Measurements from ENCODE around the gene LPP.
"Not testable (repeated sequence)": the region's sequence is repeated elsewhere in the genome, so short reads cannot be mapped to it uniquely, and the experiment has no call there.

The LPP gene

GRCh38 chr3:188605905-188606304 lies 451.9 kb downstream of the LPP start:
- no peaks in the 10 kb centered on the region for H3K9me3 ChIP-seq (replicated peaks; ENCODE audit: insufficient read depth, low read length)
- H3K4me1 ChIP-seq (ENCODE audit: low read length) = no peaks in the 10 kb centered on the region
- no peak overlapping the region for H3K9ac ChIP-seq (ENCODE audit: low read length)
- no peaks in the 10 kb centered on the region for H3F3A ChIP-seq (ENCODE audit: insufficient read depth, low read length)
- H3K4me3 ChIP-seq (ENCODE audit: low read length) = no peak overlapping the region
- H3K27ac ChIP-seq (ENCODE audit: low read length) = no peak overlapping the region
- H4K20me1 ChIP-seq (ENCODE audit: insufficient read depth, low read length) = no peaks in the 10 kb centered on the region
- H3K4me2 ChIP-seq (ENCODE audit: low read depth, low read length) = no peak overlapping the region
- no peaks in the 10 kb centered on the region for H3K79me2 ChIP-seq (ENCODE audit: low read length)
- no peaks in the 10 kb centered on the region for H3K9me2 ChIP-seq (replicated peaks; ENCODE audit: insufficient read depth, low read length)
- H3K36me3 ChIP-seq (replicated peaks; ENCODE audit: insufficient read depth, low read length) = no peaks in the 10 kb centered on the region
- H3K27me3 ChIP-seq (replicated peaks; ENCODE audit: insufficient read depth, low read length) = no peaks in the 10 kb centered on the region
- no peak overlapping the region for H2AFZ ChIP-seq (ENCODE audit: low read length)
- TF ChIP-seq EZH2 (optimal IDR thresholded peaks at IDR 0.05; ENCODE audit: low read depth, low read length) = no peak
- TF ChIP-seq EZH2phosphoT487 (IDR thresholded peaks at IDR 0.05; ENCODE audit: low read length) = no peak
- TF ChIP-seq CTCF (IDR thresholded peaks at IDR 0.05; ENCODE audit: low read length) = no peak
- no peak for DNase-seq

GRCh38 chr3:188607805-188608315 lies 453.9 kb downstream of the LPP start:
- Histone ChIP-seq H3K9me3 (replicated peaks; ENCODE audit: insufficient read depth, low read length) (no peaks in the 10 kb centered on the region), H4K20me1 (ENCODE audit: insufficient read depth, low read length) (no peaks in the 10 kb centered on the region)
- TF ChIP-seq EZH2phosphoT487 (IDR thresholded peaks at IDR 0.05; ENCODE audit: low read length) (no peak), EZH2 (optimal IDR thresholded peaks at IDR 0.05; ENCODE audit: low read depth, low read length) (no peak), CTCF (IDR thresholded peaks at IDR 0.05; ENCODE audit: low read length) (no peak)

GRCh38 chr3:188608401-188608800 lies 454.4 kb downstream of the LPP start:
- Histone ChIP-seq H3F3A (ENCODE audit: insufficient read depth, low read length) (no peaks in the 10 kb centered on the region), H3K4me1 (ENCODE audit: low read length) (no peaks in the 10 kb centered on the region), H3K4me3 (ENCODE audit: low read length) (no peak overlapping the region), H3K36me3 (replicated peaks; ENCODE audit: insufficient read depth, low read length) (no peaks in the 10 kb centered on the region), H2AFZ (ENCODE audit: low read length) (no peak overlapping the region), H3K4me2 (ENCODE audit: low read depth, low read length) (no peak overlapping the region), H3K79me2 (ENCODE audit: low read length) (no peaks in the 10 kb centered on the region), H3K9me2 (replicated peaks; ENCODE audit: insufficient read depth, low read length) (no peaks in the 10 kb centered on the region), H3K9ac (ENCODE audit: low read length) (no peak overlapping the region), H4K20me1 (ENCODE audit: insufficient read depth, low read length) (no peaks in the 10 kb centered on the region), H3K27me3 (replicated peaks; ENCODE audit: insufficient read depth, low read length) (no peaks in the 10 kb centered on the region), H3K27ac (ENCODE audit: low read length) (no peak overlapping the region), H3K9me3 (replicated peaks; ENCODE audit: insufficient read depth, low read length) (no peaks in the 10 kb centered on the region)
- no peak for DNase-seq
- TF ChIP-seq EZH2 (optimal IDR thresholded peaks at IDR 0.05; ENCODE audit: low read depth, low read length) (no peak), EZH2phosphoT487 (IDR thresholded peaks at IDR 0.05; ENCODE audit: low read length) (no peak), CTCF (IDR thresholded peaks at IDR 0.05; ENCODE audit: low read length) (no peak)

More at GRCh38 chr3:188607805-188608315, 453.9 kb downstream of the LPP start:
- Histone ChIP-seq H3K4me3 (ENCODE audit: low read length) (no peak overlapping the region), H3K4me1 (ENCODE audit: low read length) (no peaks in the 10 kb centered on the region), H2AFZ (ENCODE audit: low read length) (no peak overlapping the region), H3K27ac (ENCODE audit: low read length) (no peak overlapping the region), H3K9ac (ENCODE audit: low read length) (no peak overlapping the region), H3K36me3 (replicated peaks; ENCODE audit: insufficient read depth, low read length) (no peaks in the 10 kb centered on the region), H3K4me2 (ENCODE audit: low read depth, low read length) (no peak overlapping the region), H3K9me2 (replicated peaks; ENCODE audit: insufficient read depth, low read length) (no peaks in the 10 kb centered on the region), H3K27me3 (replicated peaks; ENCODE audit: insufficient read depth, low read length) (no peaks in the 10 kb centered on the region), H3F3A (ENCODE audit: insufficient read depth, low read length) (no peaks in the 10 kb centered on the region), H3K79me2 (ENCODE audit: low read length) (no peaks in the 10 kb centered on the region)
- DNase-seq = no peak

GRCh38 chr3:188613721-188614120 lies 459.8 kb downstream of the LPP start:
- not testable (repeated sequence) for H4K20me1 ChIP-seq (ENCODE audit: insufficient read depth, low read length); H3K9me2 ChIP-seq (replicated peaks; ENCODE audit: insufficient read depth, low read length); H3K9ac ChIP-seq (ENCODE audit: low read length); H3K27me3 ChIP-seq (replicated peaks; ENCODE audit: insufficient read depth, low read length); H3F3A ChIP-seq (ENCODE audit: insufficient read depth, low read length); H3K4me2 ChIP-seq (ENCODE audit: low read depth, low read length); H3K27ac ChIP-seq (ENCODE audit: low read length); H3K4me1 ChIP-seq (ENCODE audit: low read length); H3K36me3 ChIP-seq (replicated peaks; ENCODE audit: insufficient read depth, low read length); H2AFZ ChIP-seq (ENCODE audit: low read length); H3K79me2 ChIP-seq (ENCODE audit: low read length); H3K4me3 ChIP-seq (ENCODE audit: low read length); H3K9me3 ChIP-seq (replicated peaks; ENCODE audit: insufficient read depth, low read length); DNase-seq

Measured in MM.1S (cell line).